WTC11 (cell line): Measurements from ENCODE around the gene RNF169. TPM values are rescaled to one million over a fixed set of nuclear protein-coding genes. Genes with fewer than 3 reads are reported as not detected.

Experiments used
- ATAC-seq: fragments of 200-7000 bp; cut with Tn5 transposase; 2 replicates; pipeline ENCODE4 v1.10.0; 2021; ENCODE audit warnings: mild to moderate bottlenecking, moderate library complexity
- CTCF ChIA-PET: fragments of 300-600 bp; sonication (Branson Sonifier 250); formaldehyde crosslinking; loops from one replicate; lab custom pipeline; 2021; ENCODE audit warnings: antibody characterized with exemption; lab: Charles Lee
- POLR2A ChIA-PET: fragments of 350-600 bp; sonication (Branson Sonifier 250); formaldehyde crosslinking; loops from one replicate; lab custom pipeline; 2021; ENCODE audit warnings: antibody characterized with exemption; lab: Charles Lee
- DNase-seq: peaks from one replicate; pipeline ENCODE4 v3.0.0; 2021; ENCODE audit warnings: low spot score
- H3K27ac Mint-ChIP-seq: 2 replicates; pipeline ENCODE4 v1.8.0; 2021; ENCODE audit warnings: mixed read lengths
- H3K27me3 Mint-ChIP-seq: 2 replicates; pipeline ENCODE4 v1.8.0; 2021; ENCODE audit warnings: low read depth, mild to moderate bottlenecking, moderate library complexity, mixed read lengths
- H3K36me3 Mint-ChIP-seq: 2 replicates; pipeline ENCODE4 v1.8.0; 2021; ENCODE audit warnings: mixed read lengths
- H3K4me1 Mint-ChIP-seq: 2 replicates; pipeline ENCODE4 v1.8.0; 2022; ENCODE audit warnings: mixed read lengths
- H3K4me3 Mint-ChIP-seq: 2 replicates; pipeline ENCODE4 v1.8.0; 2021; ENCODE audit warnings: mild to moderate bottlenecking, moderate library complexity, mixed read lengths
- H3K9me3 Mint-ChIP-seq: 2 replicates; pipeline ENCODE4 v1.8.0; 2021; ENCODE audit warnings: mixed read lengths
- AFF4 ChIP-seq: sonication (generic); formaldehyde crosslinking; IDR thresholded peaks from 2 replicates; pipeline ENCODE4 v1.8.1; 2023; ENCODE audit warnings: mild to moderate bottlenecking, missing genetic modification reagents, borderline replicate concordance
- CDX4 ChIP-seq: fragments of 250-450 bp; sonication (Bioruptor Pico); IDR thresholded peaks from 2 replicates; pipeline ENCODE4 v1.9.0; 2021; ENCODE audit warnings: moderate library complexity, mild to moderate bottlenecking, inconsistent platforms, borderline replicate concordance
- CTCF ChIP-seq: fragments of 200-600 bp; IDR thresholded peaks from 2 replicates; pipeline ENCODE4 v1.8.0; 2022; ENCODE audit warnings: antibody characterized with exemption
- E2F1 ChIP-seq: sonication (generic); formaldehyde crosslinking; IDR thresholded peaks from 2 replicates; pipeline ENCODE4 v1.8.0; 2022; ENCODE audit warnings: mild to moderate bottlenecking, missing genetic modification reagents
- E2F4 ChIP-seq: sonication (generic); formaldehyde crosslinking; IDR thresholded peaks from 2 replicates; pipeline ENCODE4 v1.8.1; 2022; ENCODE audit warnings: low read depth, mild to moderate bottlenecking, moderate library complexity, missing genetic modification reagents, borderline replicate concordance
- ELF4 ChIP-seq: sonication (generic); formaldehyde crosslinking; IDR thresholded peaks from 2 replicates; pipeline ENCODE4 v1.8.1; 2022; ENCODE audit warnings: low read depth, mild to moderate bottlenecking, moderate library complexity, missing genetic modification reagents
- GTF2I ChIP-seq: fragments of 250-450 bp; sonication (Bioruptor Pico); conservative IDR thresholded peaks from 2 replicates; pipeline ENCODE4 v1.4.0; 2021; ENCODE audit warnings: mild to moderate bottlenecking
- JUN ChIP-seq: sonication (generic); formaldehyde crosslinking; IDR thresholded peaks from 2 replicates; pipeline ENCODE4 v1.8.0; 2023; ENCODE audit warnings: mild to moderate bottlenecking, missing genetic modification reagents
- NFE2L1 ChIP-seq: sonication (generic); formaldehyde crosslinking; IDR thresholded peaks from 2 replicates; pipeline ENCODE4 v1.8.1; 2023; ENCODE audit warnings: missing genetic modification reagents
- RELA ChIP-seq: sonication (generic); formaldehyde crosslinking; IDR thresholded peaks from 2 replicates; pipeline ENCODE4 v1.8.1; 2022; ENCODE audit warnings: missing genetic modification reagents, mild to moderate bottlenecking, borderline replicate concordance
- SMAD4 ChIP-seq: sonication (generic); formaldehyde crosslinking; IDR thresholded peaks from 2 replicates; pipeline ENCODE4 v1.8.0; 2022; ENCODE audit warnings: mild to moderate bottlenecking, missing genetic modification reagents
- SOX15 ChIP-seq: fragments of 250-450 bp; sonication (Bioruptor Pico); IDR thresholded peaks from 2 replicates; pipeline ENCODE4 v1.9.0; 2021; ENCODE audit warnings: mild to moderate bottlenecking
- USF1 ChIP-seq: sonication (generic); formaldehyde crosslinking; IDR thresholded peaks from 2 replicates; pipeline ENCODE4 v1.8.0; 2022; ENCODE audit warnings: mild to moderate bottlenecking, missing genetic modification reagents
- ZNF138 ChIP-seq: sonication (generic); formaldehyde crosslinking; conservative IDR thresholded peaks from 2 replicates; pipeline ENCODE4 v1.8.1; 2022; ENCODE audit warnings: mild to moderate bottlenecking, moderate library complexity, missing genetic modification reagents
- ZNF219 ChIP-seq: sonication (generic); formaldehyde crosslinking; IDR thresholded peaks from 2 replicates; pipeline ENCODE4 v1.8.0; 2023; ENCODE audit warnings: missing genetic modification reagents, mild to moderate bottlenecking, borderline replicate concordance
- ZNF281 ChIP-seq: sonication (generic); formaldehyde crosslinking; IDR thresholded peaks from 2 replicates; pipeline ENCODE4 v1.8.0; 2023; ENCODE audit warnings: mild to moderate bottlenecking, missing genetic modification reagents
- ZNF396 ChIP-seq: fragments of 250-450 bp; sonication (Bioruptor Pico); IDR thresholded peaks from 2 replicates; pipeline ENCODE4 v1.8.0; 2021; ENCODE audit warnings: mild to moderate bottlenecking, moderate library complexity, borderline replicate concordance
- total RNA-seq: library from RNA; stranded (reverse); gene quantifications from 3 replicates; pipeline ENCODE4 v1.2.3, GENCODE V29; 2021

The RNF169 gene
- total RNA-seq, 1 experiment from 2014 or later = 13.6 TPM

- ATAC-seq (peak; percentile 71), DNase-seq (peak; percentile 65)
- CTCF ChIA-PET = interaction anchor here (0.6 to 4.6 kb wide), 36 partner anchors 9 to 651 kb away, joined by 3 to 263 read pairs (median 4); partner anchors contain the start of genes CHRDL2, NEU3, POLD3 and RNF169
- peaks cover 13% of the 10 kb centered on the region for H3K4me1 Mint-ChIP-seq
- no peaks in the 10 kb centered on the region for H3K36me3 Mint-ChIP-seq
- H3K27ac Mint-ChIP-seq = no peak overlapping the region
- no peaks in the 10 kb centered on the region; the same call in 1 of the 2 replicates for H3K27me3 Mint-ChIP-seq
- POLR2A ChIA-PET = interaction anchor here (1.3 to 1.4 kb wide), 2 partner anchors 25 to 26 kb away, joined by 3 read pairs; no protein-coding TSS in a partner anchor
- H3K4me3 Mint-ChIP-seq = no peak overlapping the region
- H3K9me3 Mint-ChIP-seq = no peaks in the 10 kb centered on the region
- TF ChIP-seq ELF4 (CRISPR knock-in tag) (no peak), NFE2L1 (no peak), SOX15 (CRISPR knock-in tag) (no peak), JUN (CRISPR knock-in tag) (no peak), ZNF396 (CRISPR knock-in tag) (peak; percentile 51; the same call in 1 of the 2 replicates), E2F4 (CRISPR knock-in tag) (no peak), E2F1 (CRISPR knock-in tag) (no peak), ZNF138 (CRISPR knock-in tag) (no peak), AFF4 (CRISPR knock-in tag) (no peak), CDX4 (CRISPR knock-in tag) (no peak), CTCF (peak; percentile 22; the same call in 1 of the 2 replicates), GTF2I (peak; percentile 83), USF1 (CRISPR knock-in tag) (no peak), RELA (CRISPR knock-in tag) (no peak), ZNF219 (no peak), SMAD4 (no peak), ZNF281 (CRISPR knock-in tag) (no peak)
These were observed 47.3 kb upstream of the RNF169 start for GRCh38 chr11:74701351-74701750.
